SK-N-MC (cell line): ENCODE data around the gene DAB2IP.

ENCODE experiments used
- DNase-seq: peaks from one replicate; pipeline ENCODE4 v3.0.0-alpha.2; 2011; ENCODE audit warnings: low read depth, low spot score
- H3K27ac ChIP-seq: fragments of 200-600 bp; sonication (generic); 2 replicates; pipeline ENCODE4 v1.5.1; 2016; ENCODE audit warnings: mixed run types
- H3K36me3 ChIP-seq: fragments of 200-600 bp; sonication (generic); 2 replicates; pipeline ENCODE4 v1.6.1; 2017; ENCODE audit warnings: antibody characterized with exemption, low read length, mixed read lengths; ENCODE audit not compliant: insufficient read depth
- H3K4me3 ChIP-seq: fragments of 200-600 bp; sonication (generic); 2 replicates; pipeline ENCODE4 v1.5.1; 2016
- H3K9ac ChIP-seq: fragments of 200-600 bp; sonication (generic); 2 replicates; pipeline ENCODE4 v1.8.0; 2017; ENCODE audit warnings: mixed run types, mixed read lengths; ENCODE audit not compliant: insufficient read length
- H3K9me3 ChIP-seq: fragments of 200-600 bp; sonication (generic); 2 replicates; pipeline ENCODE4 v1.6.1; 2017; ENCODE audit warnings: low read depth, mild to moderate bottlenecking, antibody characterized with exemption, low read length, moderate library complexity, mixed read lengths
- EZH2 ChIP-seq: fragments of 200-600 bp; sonication (generic); IDR thresholded peaks from one replicate; pipeline ENCODE4 v1.6.1; 2017; ENCODE audit warnings: antibody characterized with exemption
- FOXP2 ChIP-seq: optimal IDR thresholded peaks from 2 replicates; pipeline ENCODE3; 2011; ENCODE audit warnings: mild to moderate bottlenecking, moderate library complexity; ENCODE audit not compliant: insufficient read depth; ENCODE audit errors: extremely low read length, control extremely low read depth
- POLR2AphosphoS5 ChIP-seq: IDR thresholded peaks from 2 replicates; pipeline ENCODE4 v1.6.1; 2012; ENCODE audit warnings: mild to moderate bottlenecking, low read depth, low read length, borderline replicate concordance

The DAB2IP gene

DNA sequence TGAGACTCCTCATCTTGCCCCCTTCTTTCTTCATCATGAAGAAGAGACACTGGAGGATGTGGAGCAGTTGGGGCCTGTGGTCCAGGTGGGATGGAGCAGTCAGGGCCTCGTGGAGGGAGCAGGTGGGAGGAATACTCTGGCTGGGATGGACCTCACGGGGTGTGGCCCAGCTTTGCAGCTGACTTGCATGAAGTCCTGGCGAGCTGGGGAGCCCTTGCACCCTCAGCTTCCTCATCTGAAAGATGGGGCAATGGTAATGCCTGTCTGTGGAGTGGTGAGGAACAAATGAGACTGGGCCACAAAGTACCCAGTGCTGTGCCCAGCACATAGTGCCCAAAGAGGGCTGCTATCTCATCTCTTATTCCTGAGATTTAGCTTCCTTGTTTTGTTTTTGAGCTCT, 91.5 kb downstream of the DAB2IP start:
- H3K9ac ChIP-seq = no peak overlapping the region
- no peak for TF ChIP-seq FOXP2
- no peak for TF ChIP-seq EZH2
- TF ChIP-seq POLR2AphosphoS5 = no peak
- no peaks in the 10 kb centered on the region for H3K9me3 ChIP-seq
- no peak overlapping the region for H3K27ac ChIP-seq
- no peak overlapping the region for H3K4me3 ChIP-seq
- H3K36me3 ChIP-seq = no peaks in the 10 kb centered on the region
- no peak for DNase-seq

DNA sequence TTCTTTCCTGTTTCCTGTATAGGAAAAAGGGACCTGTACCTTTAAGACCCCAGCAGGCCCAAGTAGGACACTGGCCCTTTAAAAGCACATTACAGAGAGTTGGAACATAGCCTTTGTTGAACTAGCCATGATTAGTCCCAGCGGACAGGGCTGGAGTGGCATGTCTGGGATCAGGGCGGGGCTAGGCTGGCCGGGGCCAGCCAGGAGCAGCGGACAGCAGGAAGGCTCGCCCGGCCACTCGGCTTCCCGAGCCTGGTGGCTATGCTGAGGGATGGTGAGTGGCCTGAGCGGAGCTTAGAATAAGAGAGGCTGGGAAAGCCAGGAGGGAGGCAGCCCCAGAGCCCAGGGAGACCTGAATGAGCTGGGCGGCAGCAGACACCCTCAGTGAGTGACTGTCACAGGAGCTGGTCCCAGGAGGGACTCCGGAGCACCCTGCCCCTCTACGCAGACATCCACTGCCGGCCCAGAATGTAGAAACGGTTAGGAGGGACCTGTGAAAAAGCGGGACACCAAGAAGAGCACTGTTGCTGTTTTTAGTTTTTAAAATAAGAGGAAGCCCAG, 92.1 kb downstream of the DAB2IP start:
- DNase-seq = no peak
- H3K27ac ChIP-seq = no peak overlapping the region
- TF ChIP-seq FOXP2 (no peak), POLR2AphosphoS5 (no peak), EZH2 (no peak)
- H3K9ac ChIP-seq = no peak overlapping the region
- H3K36me3 ChIP-seq = no peaks in the 10 kb centered on the region
- no peaks in the 10 kb centered on the region for H3K9me3 ChIP-seq
- H3K4me3 ChIP-seq = no peak overlapping the region

DNA sequence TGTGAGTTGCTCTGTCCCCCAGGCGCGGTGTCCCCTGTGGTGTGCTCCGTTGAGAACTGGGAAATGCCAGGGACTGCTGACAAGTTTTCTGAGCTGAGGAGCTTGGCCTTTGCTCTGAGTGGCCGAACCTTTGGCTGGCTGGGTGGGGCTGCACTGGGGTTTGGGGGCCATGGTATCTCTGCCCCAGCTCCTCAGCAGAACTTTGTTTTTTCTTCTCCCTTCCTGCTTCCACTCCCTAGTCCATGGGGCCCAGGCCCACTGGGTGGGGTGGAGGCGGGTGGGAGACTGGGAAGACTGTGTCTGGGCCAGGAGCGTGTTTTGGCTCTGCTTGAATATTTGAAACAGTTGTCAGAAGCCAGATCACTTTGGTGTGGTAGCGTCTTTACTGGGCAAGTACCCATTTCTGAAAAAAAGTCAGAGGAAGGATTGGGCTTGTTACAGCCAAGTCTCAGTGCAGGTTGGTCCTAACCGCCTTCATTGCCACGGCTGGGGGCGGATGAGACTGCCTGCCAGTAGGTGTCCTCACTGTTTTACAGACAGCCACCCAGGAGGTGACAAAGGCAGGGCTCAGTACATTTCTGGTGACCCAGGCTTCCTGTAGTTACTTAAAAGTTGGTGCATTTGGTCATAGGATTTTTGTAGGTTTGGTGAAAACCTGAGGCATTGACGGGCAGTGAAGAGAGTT, 92.7 kb downstream of the DAB2IP start:
- no peak overlapping the region for H3K27ac ChIP-seq
- TF ChIP-seq FOXP2 = no peak
- no peak for TF ChIP-seq EZH2
- no peak for TF ChIP-seq POLR2AphosphoS5
- no peak overlapping the region for H3K4me3 ChIP-seq
- no peaks in the 10 kb centered on the region for H3K9me3 ChIP-seq
- H3K9ac ChIP-seq = no peak overlapping the region
- no peak for DNase-seq
- H3K36me3 ChIP-seq = no peaks in the 10 kb centered on the region

GRCh38 chr9:121744687-121745395, 93.4 kb downstream of the DAB2IP start:
- no peak overlapping the region for H3K27ac ChIP-seq
- H3K9ac ChIP-seq = no peak overlapping the region
- H3K9me3 ChIP-seq = no peaks in the 10 kb centered on the region
- H3K36me3 ChIP-seq = no peaks in the 10 kb centered on the region
- DNase-seq = no peak
- no peak overlapping the region for H3K4me3 ChIP-seq
- TF ChIP-seq EZH2 = no peak
- TF ChIP-seq POLR2AphosphoS5 = no peak
- no peak for TF ChIP-seq FOXP2

DNA sequence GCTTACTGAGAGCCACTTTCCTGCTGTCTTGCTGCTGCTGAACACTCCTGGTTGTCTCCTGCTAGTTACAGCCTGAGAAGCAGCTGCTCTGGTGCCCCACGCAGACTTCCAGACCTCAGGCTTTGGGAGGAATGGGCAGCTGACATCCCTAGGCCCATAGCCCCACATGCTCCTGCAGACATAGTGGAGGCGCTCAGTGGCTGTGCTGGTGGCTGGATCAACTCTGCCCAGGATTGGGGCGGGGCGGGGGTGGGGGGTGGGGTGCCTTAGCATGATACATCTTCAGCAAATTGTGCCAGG, 93.9 kb downstream of the DAB2IP start:
- TF ChIP-seq FOXP2 (no peak), EZH2 (no peak), POLR2AphosphoS5 (no peak)
- Histone ChIP-seq H3K9ac (no peak overlapping the region), H3K36me3 (no peaks in the 10 kb centered on the region), H3K9me3 (no peaks in the 10 kb centered on the region), H3K4me3 (no peak overlapping the region), H3K27ac (no peak overlapping the region)
- no peak for DNase-seq

DNA sequence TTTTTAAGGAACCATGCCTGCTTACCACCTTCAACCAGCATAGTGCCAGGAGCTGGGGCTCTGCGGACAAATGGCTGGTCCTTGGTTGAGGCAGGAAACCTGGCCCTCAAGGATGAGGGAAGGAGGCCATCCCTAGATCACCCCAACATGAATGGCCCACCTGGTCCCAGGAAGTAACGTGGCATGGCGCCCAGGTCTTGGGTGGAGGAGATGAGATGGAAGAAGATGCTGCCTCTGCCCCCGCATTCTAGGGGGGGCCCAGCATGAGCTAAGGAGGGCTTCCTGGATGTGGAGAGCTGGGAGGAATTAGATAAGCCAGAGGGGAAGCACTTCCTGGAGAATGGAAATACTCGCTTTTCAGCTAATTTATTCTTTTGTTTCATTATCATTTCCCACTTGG, 95.0 kb downstream of the DAB2IP start:
- no peak for TF ChIP-seq FOXP2
- no peak for TF ChIP-seq POLR2AphosphoS5
- no peak for TF ChIP-seq EZH2
- no peak overlapping the region for H3K27ac ChIP-seq
- no peak for DNase-seq
- H3K9me3 ChIP-seq = no peaks in the 10 kb centered on the region
- no peak overlapping the region for H3K4me3 ChIP-seq
- no peaks in the 10 kb centered on the region for H3K36me3 ChIP-seq
- no peak overlapping the region for H3K9ac ChIP-seq

- Histone ChIP-seq H3K36me3 (no peaks in the 10 kb centered on the region), H3K4me3 (no peak overlapping the region), H3K27ac (no peak overlapping the region), H3K9me3 (no peaks in the 10 kb centered on the region), H3K9ac (no peak overlapping the region)
- TF ChIP-seq EZH2 (no peak), FOXP2 (no peak), POLR2AphosphoS5 (no peak)
- DNase-seq = no peak
Measured at GRCh38 chr9:121746866-121747265, 95.4 kb downstream of the DAB2IP start.

DNA sequence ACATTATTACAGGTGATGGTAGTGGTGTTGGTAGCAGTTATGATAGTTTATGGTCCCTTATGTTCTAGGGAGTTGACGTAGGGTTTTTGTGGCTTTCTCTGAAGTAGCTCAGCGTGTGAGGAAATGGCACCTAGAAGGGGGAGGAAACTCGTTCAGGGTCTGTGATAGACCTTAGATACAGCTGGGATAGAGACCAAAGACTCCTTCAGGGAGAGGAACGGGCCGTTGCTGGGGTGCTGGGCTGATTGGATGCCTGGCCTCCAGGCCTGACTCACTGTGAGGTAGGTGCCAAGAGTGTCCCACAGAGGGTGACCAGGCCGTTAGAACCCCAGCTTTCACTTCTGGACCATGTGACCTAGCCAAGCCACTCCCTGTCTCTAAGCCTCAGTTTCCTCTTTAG, 96.6 kb downstream of the DAB2IP start:
- no peak overlapping the region for H3K4me3 ChIP-seq
- no peak for TF ChIP-seq FOXP2
- TF ChIP-seq EZH2 = no peak
- H3K9me3 ChIP-seq = no peaks in the 10 kb centered on the region
- H3K36me3 ChIP-seq = no peaks in the 10 kb centered on the region
- H3K9ac ChIP-seq = no peak overlapping the region
- DNase-seq = no peak
- no peak overlapping the region for H3K27ac ChIP-seq

GRCh38 chr9:121748727-121749423, 97.4 kb downstream of the DAB2IP start:
- Histone ChIP-seq H3K9me3 (no peaks in the 10 kb centered on the region), H3K27ac (no peak overlapping the region), H3K36me3 (no peaks in the 10 kb centered on the region), H3K9ac (no peak overlapping the region), H3K4me3 (no peak overlapping the region)
- TF ChIP-seq POLR2AphosphoS5 (no peak), EZH2 (no peak), FOXP2 (no peak)
- no peak for DNase-seq
